ENCODE data around the gene GRB10.

GRB10 gene

DNA sequence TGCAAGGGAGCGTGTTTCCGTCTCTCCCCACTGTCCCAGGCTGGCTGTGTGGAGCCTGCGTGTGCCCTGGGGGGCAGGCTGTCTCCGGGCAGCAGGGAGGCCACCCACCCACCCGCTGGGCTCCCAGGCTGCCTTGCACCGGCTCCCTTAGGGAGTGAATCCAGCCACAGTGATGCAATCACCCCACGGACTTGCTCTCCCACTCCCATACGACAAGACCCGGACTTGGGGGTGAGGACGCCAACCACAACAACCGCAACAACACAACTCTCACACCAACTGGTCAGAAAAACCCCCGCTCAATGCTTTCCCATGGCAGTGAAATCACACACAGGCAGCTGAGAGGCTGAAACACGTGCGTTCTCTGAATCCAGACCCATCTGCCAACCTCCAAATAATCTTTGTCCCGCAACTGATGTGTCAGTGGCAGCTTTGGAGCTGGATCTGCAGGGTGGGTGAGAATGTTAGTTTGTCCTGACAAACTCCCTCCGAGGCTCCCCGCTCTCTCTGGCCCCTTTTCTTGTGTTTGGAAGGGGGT lies 154.8 kb downstream of the GRB10 start:
- TF ChIP-seq POLR2AphosphoS5 (IDR thresholded peaks at IDR 0.05; ENCODE audit: low read depth, low read length) = no peak
- no peak for TF ChIP-seq POLR2A (IDR thresholded peaks at IDR 0.05; ENCODE audit: low read depth, low read length)
- no peak for TF ChIP-seq POU2F2 (IDR thresholded peaks at IDR 0.05; ENCODE audit: low read depth, low read length)
- no peak for TF ChIP-seq PAX5 (IDR thresholded peaks at IDR 0.05; ENCODE audit: insufficient read depth, low read length, severe bottlenecking)
- no peak for TF ChIP-seq TAF1 (IDR thresholded peaks at IDR 0.05; ENCODE audit: low read depth, low read length)
- TF ChIP-seq SPI1 (IDR thresholded peaks at IDR 0.05; ENCODE audit: low read depth, low read length) = no peak
- FAIRE-seq (no peak), DNase-seq (ENCODE audit: insufficient read length, low spot score) (no peak)

DNA sequence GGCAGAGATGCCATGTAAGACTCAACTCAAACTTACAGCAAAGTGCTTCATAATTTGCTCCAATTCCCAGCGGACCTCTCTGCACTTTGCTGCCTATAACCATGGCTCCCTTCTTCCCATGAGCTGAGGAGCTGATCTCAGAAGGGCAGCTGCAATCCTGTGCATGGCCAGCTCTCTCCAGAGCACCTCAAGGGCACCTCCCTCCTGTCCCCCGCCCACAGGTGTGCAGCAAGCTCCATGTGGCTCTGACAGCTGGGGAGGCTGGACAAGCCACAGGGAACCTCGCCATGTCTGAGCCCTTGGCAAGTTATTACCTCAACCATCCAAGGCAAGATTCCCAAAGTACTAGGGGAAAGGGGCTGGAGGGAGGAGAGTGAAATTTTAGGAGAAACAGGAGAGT lies 156.4 kb downstream of the GRB10 start:
- no peak for DNase-seq (ENCODE audit: insufficient read length, low spot score)

DNA sequence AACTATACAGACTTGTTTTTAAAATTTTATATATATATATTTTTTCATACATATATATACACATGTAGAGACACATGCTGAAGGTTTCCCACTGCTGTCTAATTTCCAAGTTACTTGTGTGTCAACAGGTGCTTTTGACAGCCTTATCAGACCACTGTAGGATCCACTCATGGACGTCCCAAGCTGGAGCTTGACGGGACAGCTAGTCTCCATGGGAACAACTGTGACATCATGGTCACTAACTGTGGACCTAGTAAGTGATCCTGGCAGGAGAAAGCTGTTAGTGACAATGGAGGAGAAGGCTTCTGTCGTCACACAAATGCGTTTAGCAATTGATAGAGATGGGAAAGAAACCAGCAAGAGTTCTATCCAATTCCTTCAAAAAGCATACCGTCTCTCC lies 157.3 kb downstream of the GRB10 start:
- DNase-seq (ENCODE audit: insufficient read length, low spot score) = no peak
- no peak for TF ChIP-seq POLR2AphosphoS5 (IDR thresholded peaks at IDR 0.05; ENCODE audit: low read depth, low read length)
- no peak for TF ChIP-seq POU2F2 (IDR thresholded peaks at IDR 0.05; ENCODE audit: low read depth, low read length)
- no peak for TF ChIP-seq SPI1 (IDR thresholded peaks at IDR 0.05; ENCODE audit: low read depth, low read length)
- no peak for TF ChIP-seq POLR2A (IDR thresholded peaks at IDR 0.05; ENCODE audit: low read depth, low read length)
- TF ChIP-seq PAX5 (IDR thresholded peaks at IDR 0.05; ENCODE audit: insufficient read depth, low read length, severe bottlenecking) = no peak
- no peak for TF ChIP-seq TAF1 (IDR thresholded peaks at IDR 0.05; ENCODE audit: low read depth, low read length)
- FAIRE-seq = no peak

More for the DNA sequence above, 156.4 kb downstream of the GRB10 start:
- no peak for TF ChIP-seq POU2F2 (IDR thresholded peaks at IDR 0.05; ENCODE audit: low read depth, low read length)
- no peak for TF ChIP-seq PAX5 (IDR thresholded peaks at IDR 0.05; ENCODE audit: insufficient read depth, low read length, severe bottlenecking)
- no peak for TF ChIP-seq POLR2A (IDR thresholded peaks at IDR 0.05; ENCODE audit: low read depth, low read length)
- TF ChIP-seq POLR2AphosphoS5 (IDR thresholded peaks at IDR 0.05; ENCODE audit: low read depth, low read length) = no peak
- TF ChIP-seq TAF1 (IDR thresholded peaks at IDR 0.05; ENCODE audit: low read depth, low read length) = no peak
- no peak for TF ChIP-seq SPI1 (IDR thresholded peaks at IDR 0.05; ENCODE audit: low read depth, low read length)
- no peak for FAIRE-seq

DNA sequence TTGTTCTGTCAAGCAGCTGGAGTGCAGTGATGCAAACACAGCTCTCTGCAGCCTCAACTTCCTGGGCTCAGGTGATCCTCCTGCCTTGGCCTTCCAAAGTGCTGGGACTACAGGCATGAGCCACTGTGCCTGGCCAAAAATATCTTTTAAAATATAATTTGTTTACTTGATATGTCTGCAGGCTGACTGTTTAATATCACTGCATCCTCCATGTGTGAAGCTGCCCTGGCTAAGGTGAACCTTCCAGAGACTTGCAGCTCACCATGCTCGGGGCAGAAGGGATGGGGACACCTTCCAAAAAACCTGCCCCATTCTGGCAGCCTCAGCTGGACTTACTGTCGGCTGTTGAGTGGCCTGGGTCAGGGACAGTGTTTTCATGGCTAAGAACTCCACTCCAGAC lies 159.9 kb downstream of the GRB10 start:
- no peak for DNase-seq (ENCODE audit: insufficient read length, low spot score)
- no peak for FAIRE-seq
- TF ChIP-seq TAF1 (IDR thresholded peaks at IDR 0.05; ENCODE audit: low read depth, low read length) (no peak), SPI1 (IDR thresholded peaks at IDR 0.05; ENCODE audit: low read depth, low read length) (no peak), POU2F2 (IDR thresholded peaks at IDR 0.05; ENCODE audit: low read depth, low read length) (no peak), POLR2A (IDR thresholded peaks at IDR 0.05; ENCODE audit: low read depth, low read length) (no peak), POLR2AphosphoS5 (IDR thresholded peaks at IDR 0.05; ENCODE audit: low read depth, low read length) (no peak), PAX5 (IDR thresholded peaks at IDR 0.05; ENCODE audit: insufficient read depth, low read length, severe bottlenecking) (no peak)

DNA sequence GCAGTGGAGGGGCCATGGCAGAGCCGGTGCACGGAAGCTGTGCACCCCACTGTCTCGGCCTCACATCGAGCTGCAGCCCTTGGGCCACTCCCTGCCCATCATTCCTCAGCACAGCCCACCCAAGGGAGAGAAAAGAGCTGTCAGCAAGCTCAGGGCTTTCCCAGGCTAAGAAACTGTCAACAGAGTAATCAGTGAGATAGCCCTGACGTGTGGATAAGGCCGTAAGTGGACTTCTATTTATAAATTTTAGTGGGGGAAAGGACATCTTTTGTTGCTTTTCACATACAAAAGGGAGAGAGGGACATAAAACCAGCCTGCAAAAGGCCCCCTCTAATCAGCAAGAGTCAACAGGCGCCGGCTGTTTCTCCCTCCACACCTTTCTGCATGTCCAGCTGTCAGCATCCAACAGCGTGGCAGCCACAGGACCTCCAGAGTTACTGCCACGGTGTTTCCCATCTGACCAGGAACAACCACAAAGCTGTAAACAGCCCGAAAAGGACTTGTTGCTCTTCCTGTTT lies 160.7 kb downstream of the GRB10 start:
- DNase-seq (ENCODE audit: insufficient read length, low spot score) (no peak), FAIRE-seq (no peak)
- no peak for TF ChIP-seq POLR2AphosphoS5 (IDR thresholded peaks at IDR 0.05; ENCODE audit: low read depth, low read length)
- TF ChIP-seq TAF1 (IDR thresholded peaks at IDR 0.05; ENCODE audit: low read depth, low read length) = no peak
- TF ChIP-seq POLR2A (IDR thresholded peaks at IDR 0.05; ENCODE audit: low read depth, low read length) = no peak
- no peak for TF ChIP-seq PAX5 (IDR thresholded peaks at IDR 0.05; ENCODE audit: insufficient read depth, low read length, severe bottlenecking)
- TF ChIP-seq SPI1 (IDR thresholded peaks at IDR 0.05; ENCODE audit: low read depth, low read length) = no peak
- TF ChIP-seq POU2F2 (IDR thresholded peaks at IDR 0.05; ENCODE audit: low read depth, low read length) = no peak

DNA sequence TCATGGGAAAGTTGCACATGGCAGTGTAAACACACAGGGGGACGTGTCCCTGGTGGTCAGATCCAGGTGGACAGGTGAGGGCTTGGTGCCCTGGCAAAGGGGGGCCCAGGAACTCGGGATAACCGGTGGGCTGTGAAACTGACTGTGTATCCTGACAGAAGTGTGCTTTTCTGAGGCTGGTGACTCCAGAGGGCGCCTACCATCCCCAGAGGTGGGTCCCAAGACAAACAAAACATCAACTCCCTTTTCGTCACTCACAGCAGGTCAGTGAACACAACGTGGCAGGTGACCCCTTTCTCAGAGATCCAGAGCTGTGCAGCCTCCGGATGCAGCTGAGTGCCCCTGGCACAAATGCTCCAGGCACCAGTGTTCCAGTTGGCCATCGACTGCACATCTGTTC lies 161.5 kb downstream of the GRB10 start:
- no peak for FAIRE-seq
- no peak for TF ChIP-seq TAF1 (IDR thresholded peaks at IDR 0.05; ENCODE audit: low read depth, low read length)
- no peak for TF ChIP-seq POLR2AphosphoS5 (IDR thresholded peaks at IDR 0.05; ENCODE audit: low read depth, low read length)
- no peak for TF ChIP-seq SPI1 (IDR thresholded peaks at IDR 0.05; ENCODE audit: low read depth, low read length)
- no peak for DNase-seq (ENCODE audit: insufficient read length, low spot score)

DNA sequence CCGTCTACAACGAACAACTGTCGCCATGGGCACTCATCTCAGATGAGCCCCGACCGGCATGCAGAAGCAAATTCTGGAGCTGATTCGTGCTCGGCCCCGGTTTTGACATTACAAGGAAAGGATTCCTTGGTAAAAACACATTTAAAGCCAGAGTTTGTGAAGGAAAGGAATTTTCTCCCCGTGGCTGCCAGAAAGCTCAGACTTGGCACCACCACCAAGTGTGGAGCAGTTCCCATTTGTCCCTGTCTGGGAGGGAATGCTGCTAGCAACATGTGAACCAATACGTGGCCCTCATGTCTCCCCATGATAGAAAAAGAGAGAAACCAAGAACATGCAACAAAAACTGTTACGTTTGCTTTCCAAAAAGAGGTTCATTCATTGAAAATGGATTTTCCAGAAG lies 162.3 kb downstream of the GRB10 start:
- FAIRE-seq = no peak
- DNase-seq (ENCODE audit: insufficient read length, low spot score) = no peak
- no peak for TF ChIP-seq POU2F2 (IDR thresholded peaks at IDR 0.05; ENCODE audit: low read depth, low read length)
- TF ChIP-seq TAF1 (IDR thresholded peaks at IDR 0.05; ENCODE audit: low read depth, low read length) = no peak
- TF ChIP-seq POLR2A (IDR thresholded peaks at IDR 0.05; ENCODE audit: low read depth, low read length) = no peak
- no peak for TF ChIP-seq POLR2AphosphoS5 (IDR thresholded peaks at IDR 0.05; ENCODE audit: low read depth, low read length)
- no peak for TF ChIP-seq SPI1 (IDR thresholded peaks at IDR 0.05; ENCODE audit: low read depth, low read length)
- no peak for TF ChIP-seq PAX5 (IDR thresholded peaks at IDR 0.05; ENCODE audit: insufficient read depth, low read length, severe bottlenecking)

DNA sequence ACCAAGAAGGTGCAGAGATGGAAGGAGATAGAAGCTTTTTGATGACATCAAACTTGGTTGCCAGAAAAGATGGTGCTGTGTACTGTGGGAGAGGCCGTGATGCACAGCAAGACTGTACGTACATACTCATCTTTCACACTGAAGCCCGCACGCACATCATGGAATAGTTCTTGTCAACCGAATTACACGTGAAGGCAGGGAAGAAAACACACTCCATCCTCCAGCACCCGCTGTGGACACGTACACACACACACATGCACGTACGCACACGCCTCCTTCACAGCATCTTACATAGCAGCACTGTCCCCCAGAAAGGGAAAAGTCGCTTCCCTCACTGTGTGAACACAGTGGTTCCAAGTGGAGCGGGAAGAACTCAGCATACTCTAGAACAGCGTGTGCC lies 163.0 kb downstream of the GRB10 start:
- FAIRE-seq (no peak), DNase-seq (ENCODE audit: insufficient read length, low spot score) (no peak)
- TF ChIP-seq POLR2AphosphoS5 (IDR thresholded peaks at IDR 0.05; ENCODE audit: low read depth, low read length) = no peak
- no peak for TF ChIP-seq SPI1 (IDR thresholded peaks at IDR 0.05; ENCODE audit: low read depth, low read length)
- TF ChIP-seq POLR2A (IDR thresholded peaks at IDR 0.05; ENCODE audit: low read depth, low read length) = no peak
- no peak for TF ChIP-seq PAX5 (IDR thresholded peaks at IDR 0.05; ENCODE audit: insufficient read depth, low read length, severe bottlenecking)
- TF ChIP-seq POU2F2 (IDR thresholded peaks at IDR 0.05; ENCODE audit: low read depth, low read length) = no peak
- TF ChIP-seq TAF1 (IDR thresholded peaks at IDR 0.05; ENCODE audit: low read depth, low read length) = no peak

DNA sequence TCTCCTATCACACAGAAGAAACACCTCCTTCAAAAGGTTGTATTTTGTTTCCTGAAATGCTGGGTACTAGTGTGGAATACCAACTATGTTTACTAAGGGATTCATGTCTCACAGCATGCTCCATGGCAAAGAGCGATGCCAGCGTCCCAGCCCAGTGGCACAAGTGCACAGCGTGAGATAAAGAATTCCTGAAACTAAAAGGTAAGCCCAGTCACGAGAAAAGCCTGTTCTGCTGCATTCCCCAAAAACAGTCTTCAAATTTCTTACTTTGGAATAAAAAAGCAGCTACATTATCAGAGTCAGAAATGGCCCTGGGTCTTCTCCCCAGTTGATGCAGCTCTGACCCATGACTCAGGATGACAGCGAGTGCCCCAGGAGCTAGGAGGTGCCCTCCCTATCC lies 164.4 kb downstream of the GRB10 start:
- DNase-seq (ENCODE audit: insufficient read length, low spot score) = no peak
- TF ChIP-seq PAX5 (IDR thresholded peaks at IDR 0.05; ENCODE audit: insufficient read depth, low read length, severe bottlenecking) = no peak
- no peak for TF ChIP-seq POU2F2 (IDR thresholded peaks at IDR 0.05; ENCODE audit: low read depth, low read length)
- no peak for TF ChIP-seq POLR2A (IDR thresholded peaks at IDR 0.05; ENCODE audit: low read depth, low read length)
- TF ChIP-seq SPI1 (IDR thresholded peaks at IDR 0.05; ENCODE audit: low read depth, low read length) = no peak
- no peak for TF ChIP-seq POLR2AphosphoS5 (IDR thresholded peaks at IDR 0.05; ENCODE audit: low read depth, low read length)
- TF ChIP-seq TAF1 (IDR thresholded peaks at IDR 0.05; ENCODE audit: low read depth, low read length) = no peak
- FAIRE-seq = no peak

Data from GM12891 (cell line).